HG03439 (cell line): ENCODE data around the gene ISM1.

Experiments used
- ATAC-seq: cut with Tn5 transposase; IDR thresholded peaks from one replicate; pipeline ENCODE4 v1.9.1; 2021; ENCODE audit warnings: mild to moderate bottlenecking, moderate library complexity; ENCODE audit not compliant: unreplicated experiment

ISM1 gene

DNA sequence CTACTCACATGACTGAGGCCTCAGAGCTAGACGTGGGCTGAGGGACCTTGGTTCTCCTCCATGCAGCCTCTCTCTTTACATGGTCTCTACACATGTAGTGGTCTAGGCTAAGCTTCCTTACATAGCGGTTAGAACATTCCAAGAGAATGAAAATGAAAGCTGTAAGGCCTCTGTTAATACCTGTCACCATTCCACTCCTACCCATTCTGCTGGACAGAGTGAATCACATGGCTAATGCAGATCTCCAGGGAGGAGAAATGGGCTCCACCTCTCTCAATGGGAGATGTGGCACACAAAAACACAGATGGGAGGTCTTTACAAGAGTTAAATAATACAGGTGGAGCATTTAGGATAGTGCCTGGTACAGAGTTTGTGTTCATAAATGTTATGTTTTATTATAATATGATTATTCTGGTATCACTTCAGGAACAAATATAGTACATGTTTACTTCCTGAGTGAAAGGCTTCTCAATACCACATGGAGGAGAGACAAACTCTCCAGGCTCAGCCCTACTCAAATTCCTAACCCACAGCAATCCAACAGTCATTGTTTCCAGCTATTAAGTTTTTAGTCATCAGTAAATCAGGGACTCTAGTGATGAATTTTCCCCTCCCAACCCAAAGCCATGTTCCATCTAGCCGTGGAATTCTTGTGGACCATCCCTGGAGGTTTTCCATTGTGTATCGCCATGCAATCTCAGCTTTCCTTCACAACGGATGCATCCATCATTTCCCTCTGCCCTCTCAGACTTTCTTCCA lies 57.9 kb downstream of the ISM1 start:
- no peak for ATAC-seq

DNA sequence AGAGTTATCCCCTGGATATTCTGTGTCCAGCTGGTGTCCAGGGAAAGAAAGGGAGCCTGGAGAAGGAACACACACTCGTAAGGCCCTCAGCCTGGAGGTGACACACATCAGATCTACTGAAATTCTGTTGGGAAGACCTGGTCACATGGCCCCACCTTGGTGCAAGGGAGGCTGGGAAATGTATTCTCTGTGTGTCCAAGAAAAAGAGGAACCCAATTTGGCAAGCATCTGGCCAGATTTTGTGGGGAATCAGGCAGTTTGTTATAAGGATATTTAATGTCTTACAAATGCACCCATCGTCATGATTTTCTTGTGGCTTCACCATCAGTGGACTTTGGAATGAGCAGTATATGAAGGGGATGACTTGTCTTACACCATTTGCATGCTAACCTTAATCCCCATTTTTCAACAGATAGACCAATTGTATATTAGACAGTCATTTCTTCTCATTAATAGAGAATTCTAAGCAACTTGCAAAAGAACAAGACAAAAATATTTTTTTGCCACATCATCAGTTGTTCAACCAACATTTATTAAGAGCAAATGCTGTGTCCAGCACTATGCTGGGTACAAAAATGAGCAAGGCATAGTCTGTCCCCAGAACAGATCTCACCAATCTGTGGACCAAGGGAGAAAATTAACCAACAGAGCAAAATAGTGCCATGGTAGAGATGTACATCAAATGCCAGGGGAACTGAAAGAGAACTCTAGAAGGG lies 59.7 kb downstream of the ISM1 start:
- ATAC-seq = no peak

DNA sequence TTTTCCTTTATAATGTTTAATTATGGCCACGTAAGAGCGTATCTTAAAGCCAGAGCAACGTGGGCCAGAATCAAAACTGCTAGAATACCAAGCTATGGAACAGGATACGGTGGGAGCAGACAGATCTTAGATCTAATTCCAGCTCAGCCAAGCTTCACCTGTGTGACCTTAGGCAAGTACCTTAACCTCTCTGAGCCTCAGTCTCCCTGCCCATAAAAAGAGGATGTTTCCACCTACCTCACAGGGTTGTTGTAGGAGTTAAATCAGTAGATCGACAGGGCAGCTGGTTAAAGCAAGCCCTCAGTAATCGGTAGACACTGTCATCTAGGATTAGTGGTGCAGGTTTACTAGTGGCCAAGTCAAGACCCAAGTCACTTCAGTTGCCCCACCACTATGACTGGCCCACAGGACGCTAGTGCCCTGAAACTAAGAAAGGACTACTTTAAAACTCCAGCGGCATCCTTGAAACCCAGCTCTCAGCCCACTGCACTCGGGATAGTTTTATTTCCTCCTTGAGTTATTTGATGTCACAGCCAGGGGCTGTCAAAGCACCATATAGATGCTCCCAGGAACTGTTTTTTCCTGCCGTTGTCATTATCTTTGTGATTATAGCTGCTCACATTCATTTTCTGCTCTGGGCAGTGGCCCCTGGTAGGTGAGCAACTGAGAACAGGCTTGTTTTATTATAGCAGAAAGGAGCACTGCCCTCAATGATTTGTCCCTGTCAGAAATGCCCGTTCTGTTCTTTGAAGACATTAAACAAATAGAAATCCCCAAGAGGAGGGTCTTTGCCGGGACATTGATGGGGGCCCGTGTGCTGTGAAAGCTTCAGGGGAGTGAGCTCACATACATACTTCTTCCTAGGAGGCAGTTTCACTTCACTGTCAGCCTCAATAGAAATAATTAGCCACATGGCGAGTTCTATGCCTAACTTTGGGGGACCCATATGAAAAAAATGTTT lies 63.1 kb downstream of the ISM1 start:
- ATAC-seq = no peak

DNA sequence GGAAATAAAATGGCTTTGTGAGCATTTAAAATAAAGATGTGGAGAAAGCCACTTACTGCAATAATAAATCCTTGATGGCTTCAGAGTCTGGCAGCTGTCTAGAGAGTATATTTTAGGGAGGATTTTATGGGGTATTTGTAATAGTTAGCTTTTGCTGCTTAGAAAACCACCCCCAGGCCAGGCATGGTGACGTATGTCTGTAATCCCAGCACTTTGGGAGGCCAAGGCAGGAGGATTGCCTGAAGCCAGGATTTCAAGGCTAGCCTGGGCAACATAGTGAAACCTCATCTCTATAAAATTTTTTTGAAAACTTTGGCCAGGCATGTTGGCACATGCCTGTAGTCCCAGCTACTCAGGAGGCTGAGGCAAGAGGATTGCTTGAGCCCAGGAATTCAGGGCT lies 63.8 kb downstream of the ISM1 start:
- no peak for ATAC-seq

DNA sequence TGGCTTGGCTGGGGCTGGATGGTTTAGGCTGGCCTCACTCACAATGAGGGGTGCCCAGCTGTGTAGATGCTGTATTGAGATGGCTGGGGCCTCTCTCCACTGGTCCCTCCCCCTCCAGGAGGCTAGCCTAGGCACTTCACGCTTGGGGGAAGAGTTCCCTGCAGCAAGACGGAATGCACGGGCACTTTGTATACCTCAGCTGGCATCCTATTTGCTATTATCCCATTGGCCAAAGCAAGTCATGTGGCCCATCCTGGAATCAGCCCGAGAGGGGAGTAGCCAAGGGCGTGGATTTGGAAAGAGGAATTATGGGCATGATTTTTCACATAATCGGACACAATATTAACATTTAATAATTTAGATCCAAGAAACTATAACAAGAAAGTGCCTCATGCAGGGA lies 64.3 kb downstream of the ISM1 start:
- no peak for ATAC-seq

DNA sequence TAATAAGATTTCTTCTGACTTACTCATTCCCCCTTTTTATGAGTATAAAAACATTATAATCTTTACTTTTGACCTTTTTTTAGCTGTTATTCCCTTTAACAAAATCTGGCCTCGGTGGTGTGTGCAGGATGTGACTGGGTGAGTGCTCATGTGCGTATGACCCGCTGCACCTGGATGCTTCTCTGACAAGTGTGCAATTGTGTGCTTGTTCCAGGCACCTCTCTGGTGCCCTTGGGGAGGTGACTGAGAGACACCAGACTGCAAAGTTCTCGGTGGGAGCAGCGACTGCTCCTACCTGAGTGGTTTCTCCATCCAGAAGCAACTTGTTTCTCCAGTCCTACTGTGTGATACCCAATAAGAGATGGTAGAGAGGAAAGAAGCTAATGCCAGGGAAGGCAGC lies 65.0 kb downstream of the ISM1 start:
- no peak for ATAC-seq

DNA sequence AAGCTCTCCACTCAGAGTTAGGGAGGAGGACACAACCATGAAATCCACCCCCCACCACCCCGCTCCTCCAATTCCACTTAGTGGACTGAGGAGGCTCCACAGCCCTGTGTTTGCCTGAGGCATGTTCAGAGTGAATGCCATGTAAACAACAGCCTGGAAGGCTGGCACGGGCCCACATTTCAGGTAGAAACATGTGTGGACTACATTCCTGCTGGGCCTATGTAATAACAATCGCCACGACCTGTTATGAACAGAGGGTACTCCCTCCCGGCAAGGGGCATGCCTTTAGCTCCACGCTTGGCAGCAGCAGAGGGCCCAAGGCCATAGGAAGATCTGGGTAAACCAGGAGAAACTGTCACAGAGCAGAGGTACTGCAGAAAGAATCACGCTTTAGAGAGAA lies 65.5 kb downstream of the ISM1 start:
- ATAC-seq = no peak

DNA sequence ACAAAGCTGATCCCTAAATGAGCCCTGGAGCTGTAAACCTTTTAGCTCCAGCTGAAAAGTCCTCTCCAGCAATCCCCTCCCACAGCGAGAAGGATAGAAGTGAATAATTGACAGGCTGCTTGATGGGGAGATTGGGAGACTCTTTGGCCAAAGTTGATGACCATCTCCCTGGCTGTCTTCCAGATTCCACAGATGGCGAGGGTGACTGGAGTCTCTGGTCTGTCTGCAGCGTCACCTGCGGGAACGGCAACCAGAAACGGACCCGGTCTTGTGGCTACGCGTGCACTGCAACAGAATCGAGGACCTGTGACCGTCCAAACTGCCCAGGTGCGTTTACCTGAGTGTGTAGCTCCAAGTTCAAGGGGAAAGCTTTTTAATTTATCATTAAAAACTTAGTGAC lies 67.3 kb downstream of the ISM1 start:
- no peak for ATAC-seq

DNA sequence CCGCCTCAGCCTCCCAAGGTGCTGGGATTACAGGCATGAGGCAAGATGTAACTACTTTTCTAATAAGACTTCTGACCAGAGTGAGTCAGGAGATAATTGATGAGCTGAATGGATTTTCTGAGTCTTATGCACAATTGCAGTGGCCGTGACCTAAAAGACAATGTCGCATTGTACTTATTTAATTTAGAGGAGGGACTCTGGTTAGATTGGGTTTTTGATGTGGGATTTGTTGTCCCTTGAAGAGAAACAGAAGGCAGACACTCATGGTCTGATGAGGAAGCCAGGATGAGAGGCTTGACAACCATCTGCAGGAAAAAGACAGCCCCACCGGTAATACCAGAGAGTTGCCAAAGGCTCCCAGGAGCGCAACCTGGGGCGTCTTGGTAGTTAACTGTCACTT lies 68.0 kb downstream of the ISM1 start:
- ATAC-seq = no peak

DNA sequence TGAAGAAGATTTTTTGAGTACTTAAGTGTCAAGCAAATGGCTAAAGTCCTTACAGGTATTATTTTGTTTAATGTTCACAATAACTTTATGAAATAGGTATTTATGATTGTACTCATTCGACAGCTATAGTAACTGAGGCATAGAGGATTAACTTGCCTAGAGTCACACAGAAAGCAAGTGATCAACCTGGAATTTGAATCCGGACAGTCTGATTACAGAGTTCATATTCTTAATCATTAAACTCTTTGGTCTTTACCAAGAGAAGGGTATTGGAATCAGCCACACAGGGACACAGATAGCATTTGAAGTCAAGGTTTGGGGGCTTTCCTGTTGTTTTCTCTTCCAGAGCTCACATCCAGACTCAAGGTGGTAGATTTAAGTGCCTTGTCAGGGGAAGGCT lies 69.7 kb downstream of the ISM1 start:
- no peak for ATAC-seq

DNA sequence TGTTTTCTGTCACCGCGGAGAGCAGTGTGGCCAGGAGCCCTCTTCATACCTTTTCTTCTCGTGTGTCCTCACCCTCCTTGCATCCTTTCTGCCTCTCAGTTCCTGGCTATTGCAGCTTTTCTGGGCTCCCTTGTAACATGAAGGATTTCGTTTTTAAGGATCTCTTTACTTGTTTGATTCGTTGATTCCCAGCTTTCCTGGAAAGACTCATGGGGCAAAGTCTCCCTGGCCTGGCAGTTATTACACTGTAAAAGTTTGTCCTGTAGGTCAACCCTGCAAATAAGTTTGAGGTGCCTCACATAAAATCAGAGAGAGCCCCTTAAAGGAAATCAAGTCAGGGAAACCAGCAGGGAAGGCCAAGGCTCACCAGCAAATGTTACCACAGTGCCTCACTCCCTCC lies 70.1 kb downstream of the ISM1 start:
- no peak for ATAC-seq

DNA sequence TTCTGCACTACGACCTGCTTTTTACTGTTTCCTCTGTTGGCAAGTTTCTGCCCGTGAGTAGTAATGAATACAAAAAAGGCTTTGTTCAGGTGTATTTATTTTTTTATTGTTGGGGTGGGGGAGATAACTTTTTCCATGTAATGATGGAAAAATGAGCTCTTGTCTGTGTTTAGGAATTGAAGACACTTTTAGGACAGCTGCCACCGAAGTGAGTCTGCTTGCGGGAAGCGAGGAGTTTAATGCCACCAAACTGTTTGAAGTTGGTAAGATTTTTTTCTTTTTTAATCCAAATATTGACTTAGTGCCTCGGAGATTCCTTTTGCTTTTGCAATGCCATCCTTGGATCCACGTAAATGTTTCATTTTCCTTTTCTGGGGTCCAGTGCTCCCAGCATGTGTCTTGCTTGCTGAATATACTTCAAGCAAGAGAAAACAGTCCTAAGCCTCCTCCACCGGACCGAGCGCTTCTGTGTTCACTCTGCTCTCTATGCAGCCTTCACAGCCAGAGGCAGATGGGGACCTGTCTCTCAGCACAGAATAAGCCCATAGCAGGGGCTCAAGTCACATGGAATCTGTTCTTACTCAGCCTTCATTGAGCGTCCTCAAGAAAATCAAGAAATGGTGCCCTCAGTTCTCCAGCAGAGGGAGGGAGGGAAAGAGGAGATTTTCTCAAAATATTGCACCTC lies 71.3 kb downstream of the ISM1 start:
- ATAC-seq = no peak

DNA sequence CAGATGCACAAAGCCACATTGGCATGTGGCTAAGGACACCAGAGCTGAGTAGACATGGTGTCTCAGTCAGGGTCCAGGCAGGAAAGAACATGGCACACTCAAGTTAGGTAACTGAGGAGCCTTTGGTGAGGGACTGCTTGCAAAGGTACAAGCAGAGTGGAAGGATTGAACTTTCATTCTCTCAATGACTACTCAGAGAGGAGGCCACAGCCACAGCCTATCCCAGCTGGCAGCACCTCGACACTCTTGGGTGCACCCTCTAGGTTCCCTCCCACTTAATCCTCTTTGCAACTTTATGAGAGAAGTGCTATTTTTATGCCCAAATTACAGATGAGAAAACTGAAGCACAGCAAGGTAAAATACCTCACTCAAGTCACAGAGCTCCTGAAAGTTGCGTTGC lies 73.4 kb downstream of the ISM1 start:
- ATAC-seq = no peak

DNA sequence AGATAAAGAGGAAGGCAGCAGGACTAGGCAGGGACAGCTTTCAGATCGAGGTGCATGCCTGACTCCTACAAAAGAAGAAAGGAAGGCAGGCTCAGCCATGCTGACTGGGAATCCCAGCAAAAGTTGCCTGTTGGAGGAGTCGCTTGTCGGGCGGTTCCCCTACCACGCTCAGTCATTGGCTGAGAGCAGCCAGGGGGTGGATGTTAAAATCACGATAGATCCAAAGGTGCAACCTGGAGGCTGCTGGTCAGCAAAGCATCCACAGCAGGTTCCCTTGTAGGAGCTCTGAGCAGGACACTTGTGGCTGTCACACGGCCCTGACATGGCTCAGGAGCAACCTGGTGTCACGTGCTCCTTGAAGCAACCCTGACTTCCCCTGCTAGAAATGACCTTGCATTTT lies 74.6 kb downstream of the ISM1 start:
- ATAC-seq = no peak

DNA sequence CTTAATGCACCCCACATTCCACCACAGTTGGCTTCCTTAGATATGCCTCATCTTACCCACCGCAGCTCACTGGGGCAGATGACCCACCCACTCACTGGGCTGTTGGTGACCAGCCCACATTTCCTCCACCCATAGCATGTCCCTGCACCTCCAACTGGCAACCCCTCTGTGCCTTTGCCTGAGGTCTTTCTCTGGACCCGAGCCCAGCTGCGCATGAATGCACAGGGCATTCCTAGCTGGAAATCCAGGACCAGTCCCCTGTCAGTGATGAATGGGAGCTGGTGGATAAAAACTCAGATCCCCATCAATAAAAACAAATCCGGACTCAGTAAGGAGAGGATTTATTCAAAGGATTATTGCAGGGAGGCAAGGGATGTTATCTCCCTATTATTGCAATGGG lies 75.0 kb downstream of the ISM1 start:
- no peak for ATAC-seq

DNA sequence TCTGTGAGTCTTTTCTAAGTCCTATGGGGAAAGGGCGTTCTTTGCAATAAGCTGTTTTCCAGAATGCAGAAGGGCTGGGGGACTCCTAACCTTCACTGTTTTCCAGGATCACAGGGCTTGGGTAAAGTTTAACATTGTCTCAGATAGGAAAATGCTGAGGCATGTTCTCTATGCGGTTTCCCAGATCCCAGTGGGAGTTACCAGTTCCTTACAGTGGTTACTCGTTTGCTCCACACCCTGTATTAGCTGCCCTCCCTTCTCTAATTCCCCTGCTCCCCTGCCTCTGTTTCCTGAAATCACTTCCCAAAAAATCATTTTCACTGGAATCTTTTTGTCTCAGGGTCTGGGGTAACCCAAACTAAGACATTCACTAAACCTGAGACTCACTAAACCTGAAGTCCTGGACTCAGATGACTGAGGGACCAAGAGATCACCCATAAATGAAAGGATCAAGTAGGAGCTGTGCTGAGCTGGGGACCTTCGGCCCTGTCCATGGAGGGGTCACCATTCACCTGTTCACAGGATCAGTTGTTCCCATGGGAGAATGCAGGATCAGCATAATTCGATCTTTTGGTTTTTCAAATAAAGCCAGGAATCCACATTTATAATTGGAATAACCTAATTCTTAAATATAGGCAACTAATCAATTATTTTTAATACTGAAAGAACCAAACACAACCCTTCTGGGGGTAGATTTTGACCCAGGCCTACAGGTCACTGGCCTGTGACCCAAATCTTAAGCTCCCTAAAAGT lies 76.2 kb downstream of the ISM1 start:
- no peak for ATAC-seq

DNA sequence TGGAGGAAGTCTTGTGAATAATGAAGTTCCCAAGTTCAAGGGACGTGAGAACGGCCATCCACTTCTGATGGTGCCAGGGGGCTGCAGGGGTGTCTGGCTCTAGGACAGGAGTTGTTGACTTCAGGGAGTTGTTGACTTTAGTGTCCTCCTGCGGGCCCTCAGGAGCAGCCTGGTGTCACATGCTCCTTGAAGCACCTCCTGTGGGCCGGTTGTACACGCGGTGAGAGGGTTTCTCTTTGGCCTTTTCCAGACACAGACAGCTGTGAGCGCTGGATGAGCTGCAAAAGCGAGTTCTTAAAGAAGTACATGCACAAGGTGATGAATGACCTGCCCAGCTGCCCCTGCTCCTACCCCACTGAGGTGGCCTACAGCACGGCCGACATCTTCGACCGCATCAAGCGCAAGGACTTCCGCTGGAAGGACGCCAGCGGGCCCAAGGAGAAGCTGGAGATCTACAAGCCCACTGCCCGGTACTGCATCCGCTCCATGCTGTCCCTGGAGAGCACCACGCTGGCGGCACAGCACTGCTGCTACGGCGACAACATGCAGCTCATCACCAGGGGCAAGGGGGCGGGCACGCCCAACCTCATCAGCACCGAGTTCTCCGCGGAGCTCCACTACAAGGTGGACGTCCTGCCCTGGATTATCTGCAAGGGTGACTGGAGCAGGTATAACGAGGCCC lies 77.8 kb downstream of the ISM1 start:
- no peak for ATAC-seq

DNA sequence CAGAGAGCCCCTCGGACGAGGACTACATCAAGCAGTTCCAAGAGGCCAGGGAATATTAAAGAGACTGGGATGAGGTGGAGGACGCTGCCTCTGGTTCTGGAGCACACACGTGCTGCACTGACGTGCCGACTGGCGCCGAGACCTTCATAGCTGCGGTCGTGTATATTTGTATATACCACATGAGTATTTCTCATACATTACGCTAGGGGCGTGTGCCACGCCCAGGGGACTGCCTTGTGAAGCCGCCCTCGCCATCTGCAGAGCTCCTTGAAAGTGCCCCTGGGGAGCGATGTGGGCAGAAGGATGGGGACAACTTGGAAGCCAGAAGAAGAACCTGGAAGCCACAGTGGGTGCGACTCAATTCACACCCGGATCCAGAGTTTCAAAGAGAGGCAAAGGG lies 78.3 kb downstream of the ISM1 start:
- no peak for ATAC-seq

DNA sequence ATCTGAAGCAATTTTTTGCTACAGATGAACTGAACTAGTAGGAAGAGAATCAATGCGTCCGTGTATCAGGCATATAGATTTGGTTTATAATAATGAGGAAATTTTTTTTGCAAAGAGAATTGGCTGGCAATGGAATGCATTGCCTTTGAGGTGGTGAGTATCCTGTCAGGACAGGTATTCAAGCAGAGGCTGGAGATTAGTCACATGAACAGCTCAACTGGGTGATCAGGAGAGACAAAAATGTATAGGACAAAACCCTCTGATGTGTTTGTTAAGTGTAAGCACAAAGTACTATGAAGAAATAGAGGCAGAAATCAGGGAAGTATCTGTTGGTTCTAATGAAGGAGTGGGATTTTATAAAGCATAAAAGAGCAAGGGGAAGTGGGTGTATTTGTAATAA lies 80.5 kb downstream of the ISM1 start:
- no peak for ATAC-seq
